GM23338 (cell line): ENCODE results near the gene CES2.

Experiments used
- EZH2 ChIP-seq: fragments of 200-600 bp; sonication (generic); IDR thresholded peaks from one replicate; pipeline ENCODE4 v1.8.0; 2017; ENCODE audit warnings: antibody characterized with exemption, mild to moderate bottlenecking, low read depth; ENCODE audit not compliant: unreplicated experiment
- POLR2AphosphoS5 ChIP-seq: IDR thresholded peaks from 2 replicates; pipeline ENCODE4 v1.6.1; 2016; ENCODE audit warnings: antibody characterized with exemption, low read depth
- REST ChIP-seq: IDR thresholded peaks from one replicate; pipeline ENCODE4 v1.6.1; 2018; ENCODE audit warnings: antibody characterized with exemption; ENCODE audit not compliant: unreplicated experiment
- TF ChIP-seq, protein P1 (sequence below), 2 experiments: fragments of 200-600 bp in 1 of 2; sonication (generic) in 1 of 2; conservative IDR thresholded peaks; 2 replicates each; pipeline versions ENCODE4 v1.5.1 to v1.6.1; 2016 to 2017; ENCODE audit warnings: antibody characterized with exemption in 2 of 2, low read depth in 2 of 2, mild to moderate bottlenecking in 2 of 2, moderate library complexity in 1 of 2

DNA sequence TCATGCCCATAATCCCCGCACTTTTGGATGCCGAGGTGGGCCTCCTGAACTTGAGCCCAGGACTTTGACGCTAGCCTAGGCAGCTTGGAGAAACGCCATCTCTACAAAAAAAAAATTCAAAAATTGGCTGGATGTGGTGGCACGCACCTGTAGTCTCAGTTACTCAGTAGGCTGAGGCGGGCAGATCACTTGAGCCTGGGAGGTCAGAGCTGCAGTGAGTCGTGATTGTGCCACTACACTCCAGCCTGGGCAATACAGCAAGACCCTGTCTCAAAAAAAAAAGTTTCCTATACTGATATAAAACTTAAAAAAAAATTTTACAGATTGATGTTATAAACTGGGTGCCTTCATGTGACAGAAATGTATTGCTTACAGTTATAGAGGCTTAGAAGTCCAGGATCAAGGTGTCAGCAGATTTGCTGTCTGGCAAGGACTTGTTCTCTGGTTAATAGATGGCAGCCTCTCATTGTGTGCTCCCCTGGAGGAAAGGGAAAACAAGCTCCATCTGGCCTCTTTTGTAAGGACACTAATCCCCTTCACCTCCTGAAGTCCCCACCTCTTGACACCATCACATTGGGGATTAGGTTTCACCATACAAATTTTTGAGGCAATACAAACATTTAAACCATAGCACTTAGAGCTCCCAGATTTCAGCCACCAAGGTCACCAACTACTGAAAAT, 17.3 kb downstream of the CES2 start:
- TF ChIP-seq REST (no peak), POLR2AphosphoS5 (no peak), EZH2 (no peak)
- TF ChIP-seq, protein P1, sequence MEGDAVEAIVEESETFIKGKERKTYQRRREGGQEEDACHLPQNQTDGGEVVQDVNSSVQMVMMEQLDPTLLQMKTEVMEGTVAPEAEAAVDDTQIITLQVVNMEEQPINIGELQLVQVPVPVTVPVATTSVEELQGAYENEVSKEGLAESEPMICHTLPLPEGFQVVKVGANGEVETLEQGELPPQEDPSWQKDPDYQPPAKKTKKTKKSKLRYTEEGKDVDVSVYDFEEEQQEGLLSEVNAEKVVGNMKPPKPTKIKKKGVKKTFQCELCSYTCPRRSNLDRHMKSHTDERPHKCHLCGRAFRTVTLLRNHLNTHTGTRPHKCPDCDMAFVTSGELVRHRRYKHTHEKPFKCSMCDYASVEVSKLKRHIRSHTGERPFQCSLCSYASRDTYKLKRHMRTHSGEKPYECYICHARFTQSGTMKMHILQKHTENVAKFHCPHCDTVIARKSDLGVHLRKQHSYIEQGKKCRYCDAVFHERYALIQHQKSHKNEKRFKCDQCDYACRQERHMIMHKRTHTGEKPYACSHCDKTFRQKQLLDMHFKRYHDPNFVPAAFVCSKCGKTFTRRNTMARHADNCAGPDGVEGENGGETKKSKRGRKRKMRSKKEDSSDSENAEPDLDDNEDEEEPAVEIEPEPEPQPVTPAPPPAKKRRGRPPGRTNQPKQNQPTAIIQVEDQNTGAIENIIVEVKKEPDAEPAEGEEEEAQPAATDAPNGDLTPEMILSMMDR (conservative IDR thresholded peaks at IDR 0.05; ENCODE audit: low read depth in 2 of 2): no peak
